Suprapubic skin (tissue), 4 donors: ENCODE measurements around the gene RHOV.

Source experiments
- CTCF ChIP-seq, 2 donors: fragments of 200-600 bp in 1 of 2; fragments of 450-650 bp in 1 of 2; sonication (generic) in 1 of 2; IDR thresholded peaks; one replicate each; pipeline ENCODE4 v1.5.1; 2016 to 2019; ENCODE audit warnings: antibody characterized with exemption in 2 of 2, mild to moderate bottlenecking in 1 of 2, moderate library complexity in 1 of 2
- EP300 ChIP-seq: sonication (generic); formaldehyde crosslinking; IDR thresholded peaks from one replicate; pipeline ENCODE4 v1.6.1; 2017; ENCODE audit warnings: antibody characterized with exemption
- POLR2A ChIP-seq, 2 donors: fragments of 450-650 bp; IDR thresholded peaks; one replicate each; pipeline ENCODE4 v1.6.1; 2017; ENCODE audit warnings: antibody characterized with exemption in 2 of 2, mild to moderate bottlenecking in 2 of 2, moderate library complexity in 2 of 2
- POLR2AphosphoS5 ChIP-seq, 3 donors: sonication (generic); formaldehyde crosslinking; IDR thresholded peaks; one replicate each; pipeline ENCODE4 v1.6.1; 2017; ENCODE audit warnings: antibody characterized with exemption in 3 of 3

DNA sequence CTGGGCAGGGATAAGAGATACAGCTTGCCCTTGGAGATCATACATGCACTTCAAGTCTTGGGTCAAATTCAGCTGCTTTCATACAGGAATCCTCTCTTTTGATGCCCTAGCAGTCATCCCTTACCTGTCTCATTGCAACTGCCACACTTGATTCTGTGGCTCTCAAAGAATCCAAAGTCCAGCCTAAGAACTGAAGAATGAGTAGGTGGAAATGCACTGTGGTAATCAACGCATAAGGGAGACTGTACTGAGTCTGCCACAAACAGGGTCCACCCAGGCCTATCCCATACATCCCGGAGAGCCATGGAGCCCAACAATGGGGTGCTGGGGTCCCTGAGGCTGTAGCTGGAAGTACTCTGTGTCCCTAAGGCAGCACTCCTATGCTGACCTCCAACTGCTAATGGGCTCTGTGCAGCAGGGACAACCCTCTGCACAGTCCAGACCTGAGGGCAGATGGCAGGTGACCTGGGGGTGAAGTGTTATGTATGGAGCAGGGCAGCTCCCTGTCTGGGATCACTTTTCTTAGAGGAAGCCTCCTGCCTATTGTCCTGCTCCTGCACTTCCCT, 18.5 kb upstream of the RHOV start:
- no peak for TF ChIP-seq CTCF (IDR thresholded peaks at IDR 0.05)
- no peak for TF ChIP-seq POLR2AphosphoS5 (IDR thresholded peaks at IDR 0.05)
- TF ChIP-seq POLR2A (IDR thresholded peaks at IDR 0.05): no peak
- no peak for TF ChIP-seq EP300
